Gastroesophageal sphincter (tissue), 3 donors: ENCODE results near the gene TCP10L.
"Not testable (repeated sequence)": the region's sequence is repeated elsewhere in the genome, so short reads cannot be mapped to it uniquely, and the experiment has no call there.

Experiments
- EP300 ChIP-seq: sonication (generic); formaldehyde crosslinking; IDR thresholded peaks from one replicate; pipeline ENCODE4 v1.6.1; 2017; ENCODE audit warnings: antibody characterized with exemption, mild to moderate bottlenecking
- TF ChIP-seq, protein P1 (sequence below), 4 experiments: fragments of 200-600 bp in 2 of 4; fragments of 450-650 bp in 2 of 4; sonication (generic) in 1 of 4; IDR thresholded peaks; one replicate each; pipeline ENCODE4 v1.5.1; 2017 to 2019; ENCODE audit warnings: antibody characterized with exemption in 4 of 4, mild to moderate bottlenecking in 2 of 4, moderate library complexity in 2 of 4

DNA sequence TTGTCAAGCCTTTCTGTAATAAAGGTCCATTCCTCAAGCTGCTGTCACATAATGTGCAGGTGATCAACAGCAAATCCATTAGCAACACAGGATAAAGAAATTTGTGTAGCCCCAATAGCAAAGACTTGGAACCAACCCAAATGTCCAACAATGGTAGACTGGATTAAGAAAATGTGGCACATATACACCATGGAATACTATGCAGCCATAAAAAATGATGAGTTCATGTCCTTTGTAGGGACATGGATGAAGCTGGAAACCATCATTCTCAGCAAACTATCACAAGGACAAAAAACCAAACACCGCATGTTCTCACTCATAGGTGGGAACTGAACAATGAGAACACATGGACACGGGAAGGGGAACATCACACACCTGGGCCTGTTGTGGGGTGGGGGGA is 42.3 kb downstream of the TCP10L start:
- TF ChIP-seq, protein P1, sequence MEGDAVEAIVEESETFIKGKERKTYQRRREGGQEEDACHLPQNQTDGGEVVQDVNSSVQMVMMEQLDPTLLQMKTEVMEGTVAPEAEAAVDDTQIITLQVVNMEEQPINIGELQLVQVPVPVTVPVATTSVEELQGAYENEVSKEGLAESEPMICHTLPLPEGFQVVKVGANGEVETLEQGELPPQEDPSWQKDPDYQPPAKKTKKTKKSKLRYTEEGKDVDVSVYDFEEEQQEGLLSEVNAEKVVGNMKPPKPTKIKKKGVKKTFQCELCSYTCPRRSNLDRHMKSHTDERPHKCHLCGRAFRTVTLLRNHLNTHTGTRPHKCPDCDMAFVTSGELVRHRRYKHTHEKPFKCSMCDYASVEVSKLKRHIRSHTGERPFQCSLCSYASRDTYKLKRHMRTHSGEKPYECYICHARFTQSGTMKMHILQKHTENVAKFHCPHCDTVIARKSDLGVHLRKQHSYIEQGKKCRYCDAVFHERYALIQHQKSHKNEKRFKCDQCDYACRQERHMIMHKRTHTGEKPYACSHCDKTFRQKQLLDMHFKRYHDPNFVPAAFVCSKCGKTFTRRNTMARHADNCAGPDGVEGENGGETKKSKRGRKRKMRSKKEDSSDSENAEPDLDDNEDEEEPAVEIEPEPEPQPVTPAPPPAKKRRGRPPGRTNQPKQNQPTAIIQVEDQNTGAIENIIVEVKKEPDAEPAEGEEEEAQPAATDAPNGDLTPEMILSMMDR (IDR thresholded peaks at IDR 0.05): not testable (repeated sequence)
- not testable (repeated sequence) for TF ChIP-seq EP300
